H1 (cell line): ENCODE results near the gene NRDE2. TPM values are rescaled to one million over a fixed set of nuclear protein-coding genes. Genes with fewer than 3 reads are reported as not detected.

Source experiments
- CTCF ChIA-PET: fragments of 300-600 bp; sonication (Branson Sonifier 250); formaldehyde crosslinking; loops from one replicate; lab custom pipeline; 2021; ENCODE audit not compliant: partially characterized antibody; lab: Charles Lee
- POLR2A ChIA-PET: fragments of 300-600 bp; sonication (Branson Sonifier 250); formaldehyde crosslinking; loops from one replicate; lab custom pipeline; 2021; ENCODE audit warnings: inconsistent platforms; ENCODE audit not compliant: partially characterized antibody; lab: Charles Lee
- DNase-seq, 2 experiments: peaks; one replicate each; pipeline versions ENCODE4 v3.0.0 to v3.0.0-alpha.2; 2010 to 2022; ENCODE audit warnings: low spot score in 2 of 2, low read depth in 1 of 2, mixed read lengths in 1 of 2
- FAIRE-seq: peaks from 2 replicates; lab custom pipeline; 2011; peaks lifted over from hg19 to GRCh38; lab: Jason Lieb, UNC
- H2AFZ ChIP-seq: 2 replicates; pipeline ENCODE4 v1.8.1; 2012; ENCODE audit warnings: low read length, inconsistent platforms
- H2AK5ac ChIP-seq: 2 replicates; pipeline ENCODE4 v1.6.1; 2013; ENCODE audit warnings: low read depth, low read length
- H2BK120ac ChIP-seq: replicated peaks from 2 replicates; pipeline ENCODE3; 2013; ENCODE audit warnings: low read depth, low read length, inconsistent platforms
- H2BK12ac ChIP-seq: 2 replicates; pipeline ENCODE4 v1.6.1; 2013; ENCODE audit warnings: low read depth, low read length
- H2BK15ac ChIP-seq: 2 replicates; pipeline ENCODE4 v1.6.1; 2013; ENCODE audit warnings: low read length
- H2BK20ac ChIP-seq: 2 replicates; pipeline ENCODE4 v1.6.1; 2013; ENCODE audit warnings: low read length
- H2BK5ac ChIP-seq: 2 replicates; pipeline ENCODE4 v1.6.1; 2013; ENCODE audit warnings: low read depth, low read length
- H3K14ac ChIP-seq: 2 replicates; pipeline ENCODE4 v1.6.1; 2013; ENCODE audit warnings: inconsistent platforms; ENCODE audit not compliant: insufficient read length
- H3K18ac ChIP-seq: 2 replicates; pipeline ENCODE4 v1.6.1; 2013; ENCODE audit warnings: low read length; ENCODE audit errors: extremely low read depth
- H3K23ac ChIP-seq: 2 replicates; pipeline ENCODE4 v1.6.1; 2013; ENCODE audit warnings: inconsistent platforms; ENCODE audit not compliant: insufficient read length
- H3K23me2 ChIP-seq: 2 replicates; pipeline ENCODE4 v1.6.1; 2013; ENCODE audit warnings: low read depth, low read length
- H3K27ac ChIP-seq: 2 replicates; pipeline ENCODE4 v1.6.1; 2011; ENCODE audit warnings: low read depth, low read length, inconsistent platforms
- H3K27me3 ChIP-seq, 4 experiments: replicated peaks in 1 of 4; 1 replicate in 1 of 4; 2 replicates in 3 of 4; pipeline versions ENCODE4 v1.6.1 to v1.8.1; 2011 to 2013; ENCODE audit warnings: low read length in 3 of 4, mild to moderate bottlenecking in 3 of 4, inconsistent platforms in 2 of 4, mixed read lengths in 2 of 4, moderate library complexity in 1 of 4; ENCODE audit not compliant: control insufficient read depth in 3 of 4, insufficient read depth in 3 of 4; ENCODE audit errors: extremely low read depth in 1 of 4
- H3K36me3 ChIP-seq, 4 experiments: 2 replicates each; pipeline versions ENCODE4 v1.6.1 to v1.8.1; 2011 to 2013; ENCODE audit warnings: mild to moderate bottlenecking in 4 of 4, low read length in 3 of 4, moderate library complexity in 2 of 4, control low read depth in 1 of 4, inconsistent platforms in 1 of 4; ENCODE audit not compliant: insufficient read depth in 4 of 4, control insufficient read depth in 2 of 4
- H3K4ac ChIP-seq: replicated peaks from 2 replicates; pipeline ENCODE3; 2013; ENCODE audit warnings: low read length, low read depth, mixed read lengths, inconsistent platforms; ENCODE audit not compliant: insufficient read length
- H3K4me1 ChIP-seq, 4 experiments: replicated peaks in 1 of 4; 1 replicate in 1 of 4; 2 replicates in 3 of 4; pipeline versions ENCODE4 v1.6.1 to v1.8.1; 2011 to 2013; ENCODE audit warnings: low read length in 3 of 4, inconsistent platforms in 2 of 4, mixed read lengths in 1 of 4; ENCODE audit not compliant: insufficient read depth in 4 of 4, control insufficient read depth in 3 of 4
- H3K4me2 ChIP-seq, 2 experiments: 2 replicates each; pipeline versions ENCODE4 v1.6.1 to v1.8.1; 2011 to 2013; ENCODE audit warnings: low read depth in 2 of 2, low read length in 2 of 2, control low read depth in 1 of 2, inconsistent platforms in 1 of 2, mild to moderate bottlenecking in 1 of 2; ENCODE audit not compliant: insufficient read depth in 1 of 2
- H3K4me3 ChIP-seq, 4 experiments: fragments of 200-600, 300-600 bp in 1 of 4; sonication (generic), shearing (Covaris generic), sonication (Bioruptor Twin) in 1 of 4; 2 replicates each; pipeline versions ENCODE4 v1.5.1 to v1.8.1; 2011 to 2016; ENCODE audit warnings: low read length in 4 of 4, low read depth in 3 of 4, control low read depth in 2 of 4, inconsistent platforms in 2 of 4, mild to moderate bottlenecking in 2 of 4, mixed read lengths in 1 of 4, moderate library complexity in 1 of 4; ENCODE audit not compliant: insufficient read depth in 2 of 4; ENCODE audit errors: extremely low read depth in 1 of 4
- H3K56ac ChIP-seq: replicated peaks from 2 replicates; pipeline ENCODE3; 2013; ENCODE audit warnings: low read depth, mild to moderate bottlenecking, mixed read lengths, low read length, inconsistent platforms; ENCODE audit not compliant: insufficient read length
- H3K79me1 ChIP-seq: 2 replicates; pipeline ENCODE4 v1.6.1; 2013; ENCODE audit warnings: low read depth, low read length, control low read depth
- H3K79me2 ChIP-seq, 2 experiments: 2 replicates each; pipeline versions ENCODE4 v1.6.1 to v1.8.1; 2012 to 2013; ENCODE audit warnings: low read length in 2 of 2, mild to moderate bottlenecking in 2 of 2, inconsistent platforms in 1 of 2; ENCODE audit not compliant: insufficient read depth in 2 of 2, control insufficient read depth in 1 of 2
- H3K9ac ChIP-seq, 4 experiments: replicated peaks in 1 of 4; 1 replicate in 1 of 4; 2 replicates in 3 of 4; pipeline versions ENCODE4 v1.6.1 to v1.8.1; 2011 to 2013; ENCODE audit warnings: low read depth in 3 of 4, low read length in 3 of 4, control low read depth in 2 of 4, mild to moderate bottlenecking in 2 of 4, moderate library complexity in 2 of 4, inconsistent platforms in 1 of 4; ENCODE audit errors: extremely low read depth in 1 of 4
- H3K9me3 ChIP-seq, 2 experiments: 2 replicates each; pipeline versions ENCODE4 v1.6.1 to v1.8.1; 2012 to 2013; ENCODE audit warnings: mild to moderate bottlenecking in 2 of 2, moderate library complexity in 2 of 2, control low read depth in 1 of 2, inconsistent platforms in 1 of 2, low read depth in 1 of 2, low read length in 1 of 2, mixed read lengths in 1 of 2; ENCODE audit not compliant: insufficient read depth in 2 of 2
- H4K20me1 ChIP-seq, 2 experiments: replicated peaks in 1 of 2; 2 replicates each; pipeline versions ENCODE3 to v1.8.1; 2011 to 2013; ENCODE audit warnings: inconsistent platforms in 2 of 2, low read length in 2 of 2, mild to moderate bottlenecking in 1 of 2; ENCODE audit not compliant: insufficient read depth in 2 of 2, control insufficient read depth in 1 of 2
- H4K5ac ChIP-seq: 2 replicates; pipeline ENCODE4 v1.6.1; 2013; ENCODE audit warnings: low read length, low read depth, mixed read lengths, inconsistent platforms; ENCODE audit not compliant: insufficient read length
- H4K8ac ChIP-seq: 2 replicates; pipeline ENCODE4 v1.8.0; 2013; ENCODE audit warnings: mild to moderate bottlenecking, moderate library complexity, low read length, inconsistent platforms; ENCODE audit not compliant: insufficient read depth; ENCODE audit errors: extremely low read depth
- H4K91ac ChIP-seq: replicated peaks from 2 replicates; pipeline ENCODE3; 2013; ENCODE audit warnings: low read length, mixed read lengths, inconsistent platforms; ENCODE audit not compliant: insufficient read length
- ATF2 ChIP-seq: IDR thresholded peaks from 2 replicates; pipeline ENCODE4 v1.6.1; 2012; ENCODE audit warnings: low read length, inconsistent platforms
- CHD1 ChIP-seq: IDR thresholded peaks from 2 replicates; pipeline ENCODE4 v1.6.1; 2012; ENCODE audit warnings: low read depth, low read length, improper control_type of control experiment
- CREB1 ChIP-seq: IDR thresholded peaks from 2 replicates; pipeline ENCODE4 v1.6.1; 2012; ENCODE audit warnings: inconsistent platforms
- EZH2 ChIP-seq: fragments of 200-600 bp; sonication (generic); IDR thresholded peaks from 2 replicates; pipeline ENCODE4 v1.7.1; 2012; ENCODE audit warnings: low read depth, mild to moderate bottlenecking, moderate library complexity, low read length, inconsistent platforms; ENCODE audit not compliant: severe bottlenecking
- ZNF274 ChIP-seq: IDR thresholded peaks from 2 replicates; pipeline ENCODE4 v1.7.0; 2012; ENCODE audit warnings: low read length, borderline replicate concordance; ENCODE audit errors: extremely low read depth
- WGBS, 2 experiments: shearing (Covaris generic) in 1 of 2; methylation state at CpG; one replicate each; pipeline versions ENCODE4 v1.1.6 to v1.1.7; 2013 to 2015; ENCODE audit warnings: low lambda C conversion rate in 2 of 2, mixed read lengths in 2 of 2, inconsistent platforms in 1 of 2, low coverage in 1 of 2, missing lambda C conversion rate in 1 of 2; ENCODE audit not compliant: insufficient replicate concordance in 2 of 2, insufficient coverage in 1 of 2, insufficient read length in 1 of 2; ENCODE audit errors: extremely low coverage in 1 of 2, missing lambda C conversion rate in 1 of 2; 5-methylcytosine and 5-hydroxymethylcytosine counted together
- polyA plus RNA-seq, 7 experiments: library from polyadenylated mRNA; depleted of rRNA in 3 of 7; stranded (reverse) in 5 of 7; unstranded in 2 of 7; fragments of >200 nt in 5 of 7; fragments of 200-250 nt in 2 of 7; gene quantifications; 1 replicate in 5 of 7; 2 replicates in 1 of 7; 4 replicates in 1 of 7; pipeline versions ENCODE4 v1.2.1 to v1.2.3, GENCODE V29; 2011 to 2013; ENCODE audit warnings: missing spikeins in 2 of 7, mixed read lengths in 2 of 7
- total RNA-seq: library from RNA; stranded (reverse); fragmentation: NEBNext Ultra II Directional; extraction: Animal tissue kit (Norgen Biotek cat#: 25700); gene quantifications from 2 replicates; pipeline ENCODE4 v1.2.1, GENCODE V29; 2021

The NRDE2 gene
- total and polyA plus RNA-seq, 2 of the 8 experiments (the other 6 are each of a cell fraction or from before 2014, with no cell fraction given) = 4.9 to 12.1 TPM

- H4K8ac ChIP-seq = no peak overlapping the region
- TF ChIP-seq ATF2 (no peak), CHD1 (no peak), CREB1 (no peak), EZH2 (no peak), ZNF274 (no peak)
- no peaks in the 10 kb centered on the region for H3K9me3 ChIP-seq
- no peak overlapping the region for H2BK120ac ChIP-seq
- no peak overlapping the region for H2AK5ac ChIP-seq
- no peaks in the 10 kb centered on the region for H3K79me1 ChIP-seq
- H4K20me1 ChIP-seq = no peaks in the 10 kb centered on the region
- no peaks in the 10 kb centered on the region for H3K79me2 ChIP-seq
- no peaks in the 10 kb centered on the region for H3K27me3 ChIP-seq
- H4K91ac ChIP-seq = no peak overlapping the region
- no peak overlapping the region for H2BK5ac ChIP-seq
- no peak overlapping the region for H3K27ac ChIP-seq
- WGBS, 2 experiments = 82% methylated on average over 6 of the region's 6 CpGs; no CpG with 5 or more reads in 1 of the 2 experiments
- H3K14ac ChIP-seq = no peak overlapping the region
- H2AFZ ChIP-seq = no peak overlapping the region
- peaks cover 0 to 8% (median 0%) of the 10 kb centered on the region in 4 experiments; a peak in 3 of 7 replicates for H3K4me1 ChIP-seq
- H3K23me2 ChIP-seq = no peaks in the 10 kb centered on the region
- DNase-seq (no peak), FAIRE-seq (no peak)
- H2BK15ac ChIP-seq = no peak overlapping the region
- no peak overlapping the region for H2BK20ac ChIP-seq
- H3K36me3 ChIP-seq = peaks cover 0 to 31% (median 14%) of the 10 kb centered on the region in 4 experiments; a peak in 5 of 8 replicates
- CTCF ChIA-PET = interaction anchor here (0.6 to 5.4 kb wide), 19 partner anchors 8 to 845 kb away, joined by 3 to 34 read pairs (median 4); no protein-coding TSS in a partner anchor
- H2BK12ac ChIP-seq = no peak overlapping the region
- H3K18ac ChIP-seq = no peak overlapping the region
- H3K4me3 ChIP-seq = no peak overlapping the region
- no peak overlapping the region for H3K9ac ChIP-seq
- H4K5ac ChIP-seq = no peak overlapping the region
- no peak overlapping the region for H3K23ac ChIP-seq
- H3K4me2 ChIP-seq = no peak overlapping the region
- no peak overlapping the region for H3K56ac ChIP-seq
- POLR2A ChIA-PET = interaction anchor here (1.0 to 2.2 kb wide), 3 partner anchors 11 to 106 kb away, joined by 3 to 14 read pairs (median 3); partner anchors contain the start of gene CALM1
- no peak overlapping the region for H3K4ac ChIP-seq
These were observed 41.3 kb downstream of the NRDE2 start for GRCh38 chr14:90290337-90291011.
